NCI-H2227 (cell line): ENCODE data around the gene KLRC4.
"Not testable (repeated sequence)": the region's sequence is repeated elsewhere in the genome, so short reads cannot be mapped to it uniquely, and the experiment has no call there.

Experiments
- DNase-seq: peaks from one replicate; lab custom pipeline; 2025; ENCODE audit not compliant: unreplicated experiment; lab: John Stamatoyannopoulos, UW

Gene KLRC4

GRCh38 chr12:10409392-10409791 is at the start of gene KLRC4:
Gene KLRC4, minus strand, starts transcription at chr12:10409757. Its CDS starts 182 bp downstream, at chr12:10409575.
- no peak for DNase-seq

GRCh38 chr12:10457760-10458159 is 48.2 kb upstream of the KLRC4 start:
- DNase-seq, result no peak

GRCh38 chr12:10456856-10457255 is 47.3 kb upstream of the KLRC4 start:
- DNase-seq, result no peak

GRCh38 chr12:10455766-10456165 is 46.2 kb upstream of the KLRC4 start:
- DNase-seq, result no peak

- DNase-seq, result no peak
Measured at GRCh38 chr12:10454531-10454930, 45.0 kb upstream of the KLRC4 start.

- no peak for DNase-seq
Measured at GRCh38 chr12:10453156-10453555, 43.6 kb upstream of the KLRC4 start, which contains the start of gene KLRC1. Gene KLRC1, minus strand, starts transcription at chr12:10453377. Its CDS starts 2,221 bp downstream, at chr12:10451156.

GRCh38 chr12:10448236-10448635 is 38.7 kb upstream of the KLRC4 start:
- no peak for DNase-seq

- not testable (repeated sequence) for DNase-seq
Measured at GRCh38 chr12:10446052-10446451, 36.5 kb upstream of the KLRC4 start.

- DNase-seq, result not testable (repeated sequence)
Measured at GRCh38 chr12:10441144-10441543, 31.6 kb upstream of the KLRC4 start.

- not testable (repeated sequence) for DNase-seq
Measured at GRCh38 chr12:10439608-10440274, 30.2 kb upstream of the KLRC4 start.

GRCh38 chr12:10437601-10438000 is 28.0 kb upstream of the KLRC4 start:
- DNase-seq, result not testable (repeated sequence)

- not testable (repeated sequence) for DNase-seq
Measured at GRCh38 chr12:10435816-10436215, 26.3 kb upstream of the KLRC4 start, which contains the start of gene KLRC2. Gene KLRC2, minus strand, starts transcription at chr12:10436010. Its CDS starts 24 bp downstream, at chr12:10435986.

GRCh38 chr12:10430623-10431022 is 21.1 kb upstream of the KLRC4 start:
- DNase-seq, result not testable (repeated sequence)

- DNase-seq, result not testable (repeated sequence)
Measured at GRCh38 chr12:10425938-10426337, 16.4 kb upstream of the KLRC4 start.

- DNase-seq, result not testable (repeated sequence)
Measured at GRCh38 chr12:10424260-10424899, 14.8 kb upstream of the KLRC4 start.

- not testable (repeated sequence) for DNase-seq
Measured at GRCh38 chr12:10422159-10422558, 12.6 kb upstream of the KLRC4 start.

- DNase-seq, result not testable (repeated sequence)
Measured at GRCh38 chr12:10420334-10420733, 10.8 kb upstream of the KLRC4 start, which contains the start of gene KLRC3. Gene KLRC3, minus strand, starts transcription at chr12:10420595. Its CDS starts 45 bp downstream, at chr12:10420550.

GRCh38 chr12:10408842-10409241 is 715 bp downstream of the KLRC4 start:
- DNase-seq, result no peak

GRCh38 chr12:10406725-10407124 is 2.8 kb downstream of the KLRC4 start:
- no peak for DNase-seq

- DNase-seq, result no peak
Measured at GRCh38 chr12:10405294-10405693, 4.3 kb downstream of the KLRC4 start.

- DNase-seq, result no peak
Measured at GRCh38 chr12:10404798-10405197, 4.8 kb downstream of the KLRC4 start.

- no peak for DNase-seq
Measured at GRCh38 chr12:10400829-10401228, 8.7 kb downstream of the KLRC4 start.
